ENCODE results near the gene SLC24A4.

SLC24A4 gene

GRCh38 chr14:92475451-92476187, 152.7 kb downstream of the SLC24A4 start:
- DNase-seq (ENCODE audit: low spot score), result peak; percentile 78
- Histone ChIP-seq H3K4me3 (no peak overlapping the region), H3K27ac (peak overlapping the region in 1 of 2 donors; percentile 47)
- TF ChIP-seq CTCF (IDR thresholded peaks at IDR 0.05), result no peak

GRCh38 chr14:92480856-92481255, 157.9 kb downstream of the SLC24A4 start:
- no peak for TF ChIP-seq CTCF (IDR thresholded peaks at IDR 0.05)

GRCh38 chr14:92481386-92481785, 158.4 kb downstream of the SLC24A4 start:
- Histone ChIP-seq H3K4me3 (no peak overlapping the region), H3K27ac (no peak overlapping the region)
- DNase-seq (ENCODE audit: low spot score), result no peak
- no peak for TF ChIP-seq CTCF (IDR thresholded peaks at IDR 0.05)

More at GRCh38 chr14:92480856-92481255, 157.9 kb downstream of the SLC24A4 start:
- DNase-seq (ENCODE audit: low spot score), result no peak
- H3K4me3 ChIP-seq, result no peak overlapping the region
- H3K27ac ChIP-seq, result no peak overlapping the region

- Histone ChIP-seq H3K4me3 (no peak overlapping the region), H3K27ac (peak overlapping the region in 1 of 2 donors; percentile 15)
- DNase-seq (ENCODE audit: low spot score), result no peak
- TF ChIP-seq CTCF (IDR thresholded peaks at IDR 0.05), result no peak
Observed at GRCh38 chr14:92481811-92482555, 159.0 kb downstream of the SLC24A4 start.

GRCh38 chr14:92482621-92483319, 159.8 kb downstream of the SLC24A4 start:
- TF ChIP-seq CTCF (IDR thresholded peaks at IDR 0.05), result no peak
- Histone ChIP-seq H3K27ac (peak overlapping the region in 1 of 2 donors; percentile 15), H3K4me3 (no peak overlapping the region)
- DNase-seq (ENCODE audit: low spot score), result no peak

GRCh38 chr14:92484132-92484823, 161.3 kb downstream of the SLC24A4 start:
- no peak for DNase-seq (ENCODE audit: low spot score)
- TF ChIP-seq CTCF (IDR thresholded peaks at IDR 0.05), result no peak
- Histone ChIP-seq H3K4me3 (no peak overlapping the region), H3K27ac (no peak overlapping the region)

Data from coronary artery (tissue), 2 donors.